ENCODE results near the gene YES1.

DNA sequence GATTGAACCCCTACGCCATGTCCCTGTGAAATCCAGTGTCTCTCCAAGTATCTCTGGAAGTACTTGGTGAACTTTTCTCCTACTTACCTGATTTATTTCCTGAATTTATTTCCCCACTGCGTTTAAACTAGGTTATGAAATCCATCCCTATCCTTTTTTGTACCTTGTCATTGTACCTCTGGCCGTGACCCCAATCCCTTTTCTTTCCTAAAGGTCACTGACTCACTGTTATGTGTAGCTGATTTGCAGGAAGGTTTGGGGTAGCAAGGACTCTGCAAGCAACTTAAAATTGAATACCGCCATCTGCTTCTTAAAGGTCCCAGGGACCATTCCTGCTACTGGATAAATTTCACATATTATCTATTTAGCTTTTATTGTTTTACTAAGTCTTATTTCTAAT is 95.0 kb downstream of the YES1 start:
- TF ChIP-seq, protein P1, sequence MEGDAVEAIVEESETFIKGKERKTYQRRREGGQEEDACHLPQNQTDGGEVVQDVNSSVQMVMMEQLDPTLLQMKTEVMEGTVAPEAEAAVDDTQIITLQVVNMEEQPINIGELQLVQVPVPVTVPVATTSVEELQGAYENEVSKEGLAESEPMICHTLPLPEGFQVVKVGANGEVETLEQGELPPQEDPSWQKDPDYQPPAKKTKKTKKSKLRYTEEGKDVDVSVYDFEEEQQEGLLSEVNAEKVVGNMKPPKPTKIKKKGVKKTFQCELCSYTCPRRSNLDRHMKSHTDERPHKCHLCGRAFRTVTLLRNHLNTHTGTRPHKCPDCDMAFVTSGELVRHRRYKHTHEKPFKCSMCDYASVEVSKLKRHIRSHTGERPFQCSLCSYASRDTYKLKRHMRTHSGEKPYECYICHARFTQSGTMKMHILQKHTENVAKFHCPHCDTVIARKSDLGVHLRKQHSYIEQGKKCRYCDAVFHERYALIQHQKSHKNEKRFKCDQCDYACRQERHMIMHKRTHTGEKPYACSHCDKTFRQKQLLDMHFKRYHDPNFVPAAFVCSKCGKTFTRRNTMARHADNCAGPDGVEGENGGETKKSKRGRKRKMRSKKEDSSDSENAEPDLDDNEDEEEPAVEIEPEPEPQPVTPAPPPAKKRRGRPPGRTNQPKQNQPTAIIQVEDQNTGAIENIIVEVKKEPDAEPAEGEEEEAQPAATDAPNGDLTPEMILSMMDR (IDR thresholded peaks at IDR 0.05; ENCODE audit: low read length): no peak
- no peak for TF ChIP-seq EZH2phosphoT487 (IDR thresholded peaks at IDR 0.05; ENCODE audit: low read length)
- TF ChIP-seq EZH2 (optimal IDR thresholded peaks at IDR 0.05; ENCODE audit: low read depth, low read length): no peak

All from MM.1S (cell line).